NCI-H510A (cell line): ENCODE results near the gene ARL13B.
"Not testable (repeated sequence)": the region's sequence is repeated elsewhere in the genome, so short reads cannot be mapped to it uniquely, and the experiment has no call there.

Experiments used
- DNase-seq: peaks from one replicate; lab custom pipeline; 2025; lab: John Stamatoyannopoulos, UW

The ARL13B gene

GRCh38 chr3:94063496-94064119, 83.7 kb downstream of the ARL13B start:
- DNase-seq = no peak

- no peak for DNase-seq
These were observed 84.4 kb downstream of the ARL13B start for GRCh38 chr3:94064243-94064860.

DNA sequence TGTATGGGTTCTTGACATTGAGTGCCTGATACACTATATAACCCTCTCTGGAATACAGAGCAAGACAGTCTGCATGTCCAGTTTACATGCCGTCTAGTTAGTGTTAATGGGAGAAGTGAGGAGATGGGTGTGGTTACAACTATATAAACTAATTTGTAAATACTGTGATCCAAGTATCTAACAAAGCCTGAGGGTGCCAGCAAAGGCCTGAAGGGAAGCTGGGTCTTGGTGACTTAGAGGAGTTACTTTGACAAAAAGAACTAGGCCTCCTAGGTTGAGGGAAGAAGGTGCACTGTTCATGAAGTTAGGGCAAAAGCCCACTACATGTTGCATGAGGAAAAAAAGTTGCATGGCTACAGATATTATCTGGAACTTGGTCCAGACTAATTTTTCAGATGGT, 85.2 kb downstream of the ARL13B start:
- DNase-seq = no peak

DNA sequence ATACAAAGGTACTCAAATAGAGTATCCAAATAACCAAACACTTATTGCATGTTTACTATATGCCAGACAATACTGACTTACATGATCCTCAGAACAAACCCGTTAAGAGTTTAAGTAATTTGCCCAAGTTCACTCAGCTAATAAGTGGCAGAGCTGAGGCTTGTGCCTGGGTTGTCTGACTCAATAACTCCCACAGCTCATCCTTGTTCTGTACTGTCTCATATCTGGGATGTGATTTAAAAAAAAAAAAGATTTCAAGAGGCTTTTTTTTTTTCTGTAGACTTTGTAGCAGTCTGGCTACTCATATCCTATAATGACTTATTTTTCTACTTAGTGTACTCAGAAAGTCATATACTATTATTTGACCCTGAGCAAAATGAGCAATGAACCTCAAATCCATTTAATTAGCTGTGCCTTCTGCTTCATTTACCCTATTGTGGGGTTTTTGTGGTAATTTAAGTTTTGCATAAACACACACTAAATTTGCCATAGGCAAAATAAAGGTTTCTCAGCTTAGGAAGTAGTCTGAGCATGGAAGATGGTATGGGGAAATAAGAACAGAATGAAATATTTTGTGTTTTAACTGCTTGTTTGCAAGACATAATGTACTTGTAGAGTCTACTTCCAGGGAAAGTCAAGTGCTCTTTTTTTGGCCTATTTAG, 86.0 kb downstream of the ARL13B start:
- no peak for DNase-seq

DNA sequence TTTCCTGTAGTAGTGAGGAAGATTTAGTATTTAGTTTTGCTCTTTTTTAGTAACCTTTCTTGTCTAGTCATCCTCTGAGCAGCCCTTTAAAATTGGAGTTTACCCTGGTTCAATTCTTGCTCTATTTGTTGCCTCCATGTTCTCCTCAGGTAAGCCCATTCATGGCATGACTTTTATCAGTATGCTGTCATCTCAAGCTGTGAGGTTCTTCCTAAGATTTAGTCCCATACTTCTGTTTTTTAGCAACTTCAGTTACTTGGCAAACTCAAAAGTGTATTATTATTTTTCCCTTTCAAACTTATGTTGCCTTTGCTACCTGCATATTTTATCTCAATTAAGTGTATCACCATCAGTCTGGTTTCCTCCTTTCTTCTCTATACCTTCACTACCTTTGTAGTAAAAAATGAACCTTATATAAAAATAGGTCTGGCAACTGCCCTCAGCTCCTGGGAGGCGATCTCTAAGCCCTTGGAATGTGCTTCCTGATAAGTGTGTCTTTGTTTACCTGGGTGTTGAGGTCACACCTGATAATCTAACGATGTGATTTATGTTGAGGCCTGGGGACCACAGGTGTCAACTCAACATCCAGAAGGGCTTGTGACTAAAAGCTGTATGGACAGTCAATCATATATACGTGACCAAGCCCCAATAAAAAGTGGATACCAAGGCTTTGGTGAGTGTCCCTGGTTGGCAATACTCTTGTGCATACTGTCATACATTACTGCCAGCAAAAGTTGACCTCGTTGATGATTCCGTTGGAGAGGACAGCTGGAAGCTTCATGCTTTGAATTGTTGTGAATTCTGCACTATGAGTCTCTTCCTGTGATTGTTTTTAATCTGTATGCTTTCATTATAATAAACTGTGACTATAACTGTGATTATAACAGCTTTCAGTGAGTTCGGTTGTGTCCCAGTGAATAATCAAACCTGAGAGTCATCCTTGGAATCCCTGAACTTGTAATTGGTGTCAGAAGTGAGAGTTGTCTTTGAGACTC, 86.8 kb downstream of the ARL13B start:
- no peak for DNase-seq

DNA sequence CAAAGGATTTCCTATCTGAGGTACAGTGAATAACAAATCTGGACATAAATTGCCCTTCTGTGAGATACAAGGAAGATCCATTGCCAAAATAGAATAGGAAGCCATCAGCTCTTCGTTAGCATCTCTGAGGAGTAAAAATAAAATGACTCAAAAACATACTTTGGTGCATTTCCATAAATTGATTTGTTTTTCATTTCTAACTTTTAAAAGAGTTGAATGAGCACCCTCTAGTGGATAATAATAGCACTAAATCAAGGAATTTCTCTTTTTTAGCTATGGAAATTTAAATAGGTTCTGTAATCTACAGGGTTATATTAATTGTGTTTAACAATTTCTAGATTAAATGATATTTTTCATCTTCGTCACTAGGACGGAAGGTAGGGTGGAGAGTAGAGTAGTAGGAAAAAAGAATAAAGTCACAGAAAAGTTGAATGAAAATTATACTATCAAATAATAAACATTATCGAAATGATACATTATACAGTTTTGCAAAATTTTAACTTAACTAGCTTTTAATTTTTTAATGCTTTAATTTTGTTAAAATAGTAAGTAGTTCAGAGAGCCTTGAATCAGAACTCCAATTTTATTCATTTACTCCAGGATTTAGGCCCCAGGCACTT, 89.3 kb downstream of the ARL13B start:
- DNase-seq = no peak

DNA sequence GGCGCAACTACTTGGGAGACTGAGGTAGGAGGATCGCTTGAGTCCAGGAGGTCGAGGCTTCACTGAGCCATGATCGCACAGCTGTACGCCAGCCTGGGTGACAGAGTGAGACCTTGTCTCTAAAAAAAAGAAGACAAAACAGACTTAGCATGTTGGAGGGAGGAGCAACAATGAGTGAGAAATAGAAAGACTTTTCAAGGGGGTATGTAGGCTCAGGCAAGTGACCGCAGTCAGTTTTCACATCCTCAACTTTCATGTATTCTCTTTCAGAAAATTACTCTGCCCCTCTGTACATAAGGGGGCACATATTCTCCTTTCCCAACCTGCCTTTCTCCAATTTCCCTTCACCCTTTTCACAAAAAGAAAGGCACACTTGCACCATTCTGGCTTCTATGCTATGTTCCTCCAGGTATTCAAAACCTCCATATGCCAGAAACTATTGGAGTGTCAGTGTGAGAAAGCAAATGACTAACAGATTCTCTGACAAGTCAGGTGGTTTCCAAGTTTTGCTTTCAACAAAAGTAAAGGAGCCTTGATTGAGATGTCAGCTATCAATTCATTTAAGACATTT, 90.5 kb downstream of the ARL13B start:
- no peak for DNase-seq

DNA sequence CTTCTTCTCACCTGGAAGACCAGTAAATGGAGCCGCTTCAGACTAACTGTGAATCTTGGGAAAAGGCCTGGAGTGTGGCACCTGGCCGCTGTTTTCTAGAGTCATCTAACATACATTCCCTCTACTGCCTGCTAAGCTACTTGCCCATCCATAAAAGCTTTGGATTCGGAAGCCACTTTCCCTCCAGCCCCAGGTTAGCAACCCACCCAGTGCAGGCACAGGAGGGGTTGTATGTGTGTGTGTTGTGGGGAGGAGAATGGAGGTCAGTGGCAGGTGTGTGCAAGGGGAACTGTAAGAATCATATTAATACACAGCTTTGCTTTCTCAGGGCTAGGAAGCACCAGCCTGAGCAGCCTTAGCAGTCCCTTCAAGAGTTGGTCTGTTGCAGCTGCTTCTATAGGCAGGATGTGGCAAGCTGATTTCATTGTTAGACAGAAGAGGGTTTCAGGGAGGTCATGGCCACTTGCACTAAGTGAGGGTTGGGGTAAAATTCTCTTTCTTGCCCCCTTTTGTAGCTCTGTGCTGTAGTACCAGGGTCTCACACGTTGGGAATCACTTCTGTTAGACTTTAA, 91.8 kb downstream of the ARL13B start:
- no peak for DNase-seq

- DNase-seq = no peak
These were observed 96.1 kb downstream of the ARL13B start for GRCh38 chr3:94076055-94076454.

DNA sequence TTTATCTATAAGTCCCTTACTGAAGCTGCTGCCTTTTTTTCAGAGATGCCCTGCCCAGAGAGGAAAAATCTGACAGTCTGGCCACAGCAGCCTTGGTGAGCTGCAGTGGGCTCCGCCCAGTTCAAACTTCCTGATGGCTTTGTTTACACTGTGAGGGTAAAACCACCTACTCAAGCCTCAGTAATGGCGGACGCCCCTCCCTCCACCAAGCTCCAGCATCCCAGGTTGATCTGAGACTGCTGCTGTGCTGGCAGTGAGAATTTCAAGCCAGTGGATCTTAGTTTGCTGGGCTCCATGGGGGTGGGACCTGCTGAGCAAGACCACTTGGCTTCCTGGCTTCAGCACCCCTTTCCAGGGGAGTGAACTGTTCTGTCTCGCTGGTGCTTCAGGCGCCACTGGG, 100.6 kb downstream of the ARL13B start:
- not testable (repeated sequence) for DNase-seq

GRCh38 chr3:94081884-94082283, 101.9 kb downstream of the ARL13B start:
- DNase-seq = no peak

DNA sequence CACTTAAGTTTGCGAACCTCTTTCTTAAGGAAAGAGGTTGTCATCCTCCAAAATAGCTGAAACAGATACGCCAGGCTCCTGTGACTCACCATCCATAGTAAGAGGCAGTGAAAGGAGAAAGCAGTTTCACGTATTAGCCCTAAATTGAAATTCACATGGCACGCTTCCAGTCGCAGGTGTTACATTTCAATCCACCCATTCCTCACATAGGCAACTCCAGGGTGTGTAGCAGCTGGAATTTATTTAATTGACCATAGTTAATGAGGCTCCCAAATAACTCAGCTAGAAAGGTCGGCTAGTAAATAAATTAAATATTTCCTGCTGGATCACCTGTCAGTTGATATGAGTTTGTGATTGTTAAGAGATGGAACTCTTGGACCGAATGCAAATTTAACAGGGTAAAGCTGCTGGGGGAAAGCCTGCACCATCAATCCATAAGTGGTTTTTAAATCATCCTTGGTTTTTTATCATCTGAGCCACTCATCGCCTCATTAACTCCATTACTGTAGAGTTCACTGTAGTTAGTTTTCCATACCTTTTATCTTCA, 102.5 kb downstream of the ARL13B start:
- DNase-seq = no peak

- no peak for DNase-seq
These were observed 103.3 kb downstream of the ARL13B start for GRCh38 chr3:94083261-94083660.

GRCh38 chr3:94089126-94089525, 109.2 kb downstream of the ARL13B start:
- DNase-seq = no peak

DNA sequence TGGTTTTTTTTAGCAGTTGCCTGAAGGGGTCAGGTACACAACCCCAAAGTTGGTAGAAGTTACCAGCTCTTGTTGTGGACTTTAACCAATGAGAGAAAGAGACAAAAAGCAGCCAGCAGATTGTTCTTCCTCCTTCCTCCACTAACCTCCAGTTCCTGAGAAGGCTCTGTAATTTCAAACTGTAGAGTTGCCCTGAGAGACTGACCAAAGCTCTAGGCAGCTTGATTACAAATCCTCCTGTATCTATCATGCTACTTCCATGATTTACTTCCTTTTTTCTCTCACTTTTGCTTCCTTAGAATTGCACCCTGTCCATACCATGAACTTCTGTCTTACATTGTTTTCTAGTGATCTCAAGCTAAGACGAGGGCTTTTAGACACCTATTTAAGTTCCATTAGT, 112.1 kb downstream of the ARL13B start:
- no peak for DNase-seq

- no peak for DNase-seq
These were observed 113.2 kb downstream of the ARL13B start for GRCh38 chr3:94093151-94093550.

DNA sequence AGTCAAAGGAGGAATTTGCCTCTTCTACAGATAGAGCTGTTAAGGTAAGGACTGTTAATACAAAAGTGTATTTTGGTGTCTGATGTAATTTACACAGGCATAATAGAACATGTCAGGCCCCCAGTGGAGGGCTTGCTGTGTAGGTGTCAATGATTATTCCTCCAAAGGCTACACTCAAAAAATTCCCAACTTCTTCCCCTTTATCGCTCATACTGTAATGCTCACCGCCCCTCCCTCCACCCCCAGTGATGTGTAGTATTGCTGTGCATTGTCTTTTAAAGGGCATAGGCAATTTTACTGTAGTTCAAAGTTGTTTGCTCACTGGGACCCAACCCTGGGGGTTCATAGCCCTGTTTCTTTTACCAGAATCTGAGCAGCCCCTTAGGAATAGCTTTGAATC, 115.2 kb downstream of the ARL13B start:
- DNase-seq = no peak

DNA sequence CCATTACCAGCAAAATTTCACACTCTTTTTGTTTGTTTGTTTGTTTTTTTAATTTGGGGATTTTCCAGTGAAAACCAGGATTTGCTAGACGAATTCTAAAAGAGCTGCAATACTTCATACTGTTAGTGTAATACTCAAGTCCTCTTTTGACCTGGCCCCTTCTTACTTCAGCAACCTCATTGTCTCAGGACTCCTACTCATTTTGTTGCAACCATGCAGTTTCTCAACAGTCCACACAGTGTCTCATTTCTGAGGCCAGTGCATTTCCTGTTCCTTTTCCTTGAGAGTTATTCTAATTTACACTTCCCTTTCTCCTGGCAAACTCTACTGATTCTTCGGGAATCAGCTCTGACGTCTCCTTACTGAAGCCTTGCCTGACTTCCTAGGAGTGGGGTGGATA, 118.5 kb downstream of the ARL13B start:
- no peak for DNase-seq

GRCh38 chr3:94099311-94099710, 119.4 kb downstream of the ARL13B start:
- DNase-seq = no peak

- DNase-seq = no peak
These were observed 121.9 kb downstream of the ARL13B start for GRCh38 chr3:94101860-94102259.
